GM20431 (cell line): ENCODE data around the gene PSMD10.

Experiments
- in situ Hi-C: fragments of 300-500 bp; cut with MseI, MboI; formaldehyde crosslinking; loops from one replicate; pipeline ENCODE4 v1.15.0; 2020; ENCODE audit warnings: low sequenced_read_pairs; ENCODE audit not compliant: unreplicated experiment

PSMD10 gene

GRCh38 chrX:108087792-108088191 lies 3.5 kb downstream of the PSMD10 start:
- in situ Hi-C loops = no loop called here

GRCh38 chrX:108081110-108081509 lies 10.2 kb downstream of the PSMD10 start:
- in situ Hi-C loops = no loop called here

GRCh38 chrX:108072746-108073145 lies 18.6 kb downstream of the PSMD10 start:
- in situ Hi-C loops = no loop called here

GRCh38 chrX:108071578-108071977 lies 19.8 kb downstream of the PSMD10 start:
- in situ Hi-C loops = no loop called here

- in situ Hi-C loops = no loop called here
These were observed 20.5 kb downstream of the PSMD10 start for GRCh38 chrX:108070891-108071290.

GRCh38 chrX:108068121-108068520 lies 23.2 kb downstream of the PSMD10 start:
- in situ Hi-C loops = no loop called here

GRCh38 chrX:108064613-108065012 lies 26.7 kb downstream of the PSMD10 start:
- in situ Hi-C loops = no loop called here

GRCh38 chrX:108064001-108064400 lies 27.3 kb downstream of the PSMD10 start:
- in situ Hi-C loops = no loop called here

- in situ Hi-C loops = no loop called here
These were observed 31.5 kb downstream of the PSMD10 start for GRCh38 chrX:108059801-108060200.

GRCh38 chrX:108055546-108055945 lies 35.8 kb downstream of the PSMD10 start:
- in situ Hi-C loops = no loop called here

GRCh38 chrX:108053218-108053617 lies 38.1 kb downstream of the PSMD10 start:
- in situ Hi-C loops = no loop called here

- in situ Hi-C loops = no loop called here
These were observed 41.7 kb downstream of the PSMD10 start for GRCh38 chrX:108049649-108050048.

GRCh38 chrX:108044554-108045256 lies 46.6 kb downstream of the PSMD10 start, which contains the start of gene VSIG1:
TSS of gene VSIG1 (plus strand) at chrX:108045065. CDS start at chrX:108045131, 66 bp downstream.
- in situ Hi-C loops = no loop called here

GRCh38 chrX:108036298-108036973 lies 54.9 kb downstream of the PSMD10 start:
- in situ Hi-C loops = no loop called here

GRCh38 chrX:108034725-108035124 lies 56.6 kb downstream of the PSMD10 start:
- in situ Hi-C loops = no loop called here
